Measurements from ENCODE around the gene CCDC142.

DNA sequence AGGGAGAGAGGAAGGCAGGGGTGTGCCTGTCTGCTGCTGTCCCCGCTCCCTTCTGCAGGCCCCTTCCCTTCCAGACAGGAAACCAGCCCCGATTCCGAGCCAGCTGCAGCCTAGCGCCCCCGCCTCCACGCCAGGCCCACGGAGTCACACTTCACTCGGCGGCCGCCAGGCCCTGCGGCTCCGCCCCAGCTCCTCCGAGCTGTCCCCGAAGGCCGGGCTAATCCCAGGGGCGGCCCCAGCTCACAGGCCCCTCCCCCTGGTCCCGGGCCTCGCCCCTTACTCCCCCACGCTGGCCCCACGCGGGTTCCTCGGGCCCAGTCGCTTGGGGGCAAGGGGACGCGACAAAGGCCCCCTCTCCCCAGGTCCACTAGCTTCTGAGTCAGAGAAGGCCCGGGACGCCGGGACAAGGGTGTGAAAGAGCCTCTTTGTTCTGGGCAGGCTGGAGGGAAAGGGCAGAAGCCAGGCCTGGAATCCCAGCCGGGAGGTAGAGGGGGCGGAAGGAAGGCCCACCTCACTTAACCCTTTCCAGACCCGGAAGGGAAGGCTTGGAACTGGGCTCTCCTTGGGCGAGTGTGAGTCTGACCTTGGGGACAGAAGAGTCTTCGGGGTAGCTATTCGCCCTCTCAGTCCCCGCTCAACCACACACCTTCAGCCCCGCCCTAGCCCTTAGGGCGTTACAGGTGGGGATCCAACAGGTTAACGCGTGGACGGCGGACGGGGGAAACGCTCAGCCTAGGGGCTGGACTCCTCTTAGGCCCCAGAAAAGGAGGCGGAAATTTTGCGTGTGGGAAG lies 42.2 kb downstream of the CCDC142 start:
- peak; percentile 46 to 78 for TF ChIP-seq POLR2A (IDR thresholded peaks at IDR 0.05)
- TF ChIP-seq, protein P1, sequence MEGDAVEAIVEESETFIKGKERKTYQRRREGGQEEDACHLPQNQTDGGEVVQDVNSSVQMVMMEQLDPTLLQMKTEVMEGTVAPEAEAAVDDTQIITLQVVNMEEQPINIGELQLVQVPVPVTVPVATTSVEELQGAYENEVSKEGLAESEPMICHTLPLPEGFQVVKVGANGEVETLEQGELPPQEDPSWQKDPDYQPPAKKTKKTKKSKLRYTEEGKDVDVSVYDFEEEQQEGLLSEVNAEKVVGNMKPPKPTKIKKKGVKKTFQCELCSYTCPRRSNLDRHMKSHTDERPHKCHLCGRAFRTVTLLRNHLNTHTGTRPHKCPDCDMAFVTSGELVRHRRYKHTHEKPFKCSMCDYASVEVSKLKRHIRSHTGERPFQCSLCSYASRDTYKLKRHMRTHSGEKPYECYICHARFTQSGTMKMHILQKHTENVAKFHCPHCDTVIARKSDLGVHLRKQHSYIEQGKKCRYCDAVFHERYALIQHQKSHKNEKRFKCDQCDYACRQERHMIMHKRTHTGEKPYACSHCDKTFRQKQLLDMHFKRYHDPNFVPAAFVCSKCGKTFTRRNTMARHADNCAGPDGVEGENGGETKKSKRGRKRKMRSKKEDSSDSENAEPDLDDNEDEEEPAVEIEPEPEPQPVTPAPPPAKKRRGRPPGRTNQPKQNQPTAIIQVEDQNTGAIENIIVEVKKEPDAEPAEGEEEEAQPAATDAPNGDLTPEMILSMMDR (IDR thresholded peaks at IDR 0.05): peak in 4 of 6 experiments; percentile 34 to 62 (median 38)

All from thyroid gland (tissue), 4 donors.